Endothelial cell of umbilical vein (primary cell): Measurements from ENCODE around the gene RASL10B.

Source experiments
- EZH2 ChIP-seq: IDR thresholded peaks from 2 replicates; pipeline ENCODE4 v1.6.1; 2012; ENCODE audit warnings: borderline replicate concordance, low read depth, mild to moderate bottlenecking, moderate library complexity, low read length, inconsistent platforms; ENCODE audit not compliant: severe bottlenecking
- FOS ChIP-seq: IDR thresholded peaks from 2 replicates; pipeline ENCODE4 v1.6.1; 2011; ENCODE audit warnings: mild to moderate bottlenecking, low read length, moderate library complexity, borderline replicate concordance; ENCODE audit not compliant: insufficient read depth
- GATA2 ChIP-seq: IDR thresholded peaks from 2 replicates; pipeline ENCODE4 v1.7.0; 2011; ENCODE audit warnings: low read depth, mild to moderate bottlenecking, moderate library complexity, mixed read lengths, low read length; ENCODE audit not compliant: insufficient read length, insufficient read depth
- JUN ChIP-seq: IDR thresholded peaks from 2 replicates; pipeline ENCODE4 v1.6.1; 2011; ENCODE audit warnings: borderline replicate concordance, low read depth; ENCODE audit not compliant: insufficient read length, insufficient read depth
- MYC ChIP-seq: IDR thresholded peaks from one replicate; pipeline ENCODE4 v1.6.1; 2011; ENCODE audit warnings: mild to moderate bottlenecking, low read depth, low read length
- POLR2A ChIP-seq: IDR thresholded peaks from 2 replicates; pipeline ENCODE4 v1.6.1; 2012; ENCODE audit warnings: low read depth, mild to moderate bottlenecking, control low read depth, low read length
- POLR2AphosphoS5 ChIP-seq: IDR thresholded peaks from 2 replicates; pipeline ENCODE4 v1.6.1; 2012; ENCODE audit warnings: low read depth, mild to moderate bottlenecking, control low read depth, low read length, moderate library complexity; ENCODE audit not compliant: insufficient read depth
- TF ChIP-seq, protein P1 (sequence below), 2 donors: IDR thresholded peaks; 1 replicate in 1 of 2; 2 replicates in 1 of 2; pipeline ENCODE4 v1.5.1; 2011; ENCODE audit warnings: low read length in 2 of 2, mild to moderate bottlenecking in 2 of 2, moderate library complexity in 2 of 2, control low read depth in 1 of 2, inconsistent platforms in 1 of 2, low read depth in 1 of 2; ENCODE audit not compliant: insufficient read depth in 1 of 2; ENCODE audit errors: extremely low read depth in 1 of 2
- TF ChIP-seq, protein P2 (sequence below): IDR thresholded peaks from 2 replicates; pipeline ENCODE4 v1.6.1; 2011; ENCODE audit not compliant: insufficient read depth, insufficient read length

- TF ChIP-seq, protein P1, sequence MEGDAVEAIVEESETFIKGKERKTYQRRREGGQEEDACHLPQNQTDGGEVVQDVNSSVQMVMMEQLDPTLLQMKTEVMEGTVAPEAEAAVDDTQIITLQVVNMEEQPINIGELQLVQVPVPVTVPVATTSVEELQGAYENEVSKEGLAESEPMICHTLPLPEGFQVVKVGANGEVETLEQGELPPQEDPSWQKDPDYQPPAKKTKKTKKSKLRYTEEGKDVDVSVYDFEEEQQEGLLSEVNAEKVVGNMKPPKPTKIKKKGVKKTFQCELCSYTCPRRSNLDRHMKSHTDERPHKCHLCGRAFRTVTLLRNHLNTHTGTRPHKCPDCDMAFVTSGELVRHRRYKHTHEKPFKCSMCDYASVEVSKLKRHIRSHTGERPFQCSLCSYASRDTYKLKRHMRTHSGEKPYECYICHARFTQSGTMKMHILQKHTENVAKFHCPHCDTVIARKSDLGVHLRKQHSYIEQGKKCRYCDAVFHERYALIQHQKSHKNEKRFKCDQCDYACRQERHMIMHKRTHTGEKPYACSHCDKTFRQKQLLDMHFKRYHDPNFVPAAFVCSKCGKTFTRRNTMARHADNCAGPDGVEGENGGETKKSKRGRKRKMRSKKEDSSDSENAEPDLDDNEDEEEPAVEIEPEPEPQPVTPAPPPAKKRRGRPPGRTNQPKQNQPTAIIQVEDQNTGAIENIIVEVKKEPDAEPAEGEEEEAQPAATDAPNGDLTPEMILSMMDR (IDR thresholded peaks at IDR 0.05; ENCODE audit: extremely low read depth in 1 of 2, insufficient read depth in 1 of 2, low read depth in 1 of 2, low read length in 2 of 2): no peak
- TF ChIP-seq POLR2AphosphoS5: no peak
- no peak for TF ChIP-seq POLR2A
- TF ChIP-seq, protein P2, sequence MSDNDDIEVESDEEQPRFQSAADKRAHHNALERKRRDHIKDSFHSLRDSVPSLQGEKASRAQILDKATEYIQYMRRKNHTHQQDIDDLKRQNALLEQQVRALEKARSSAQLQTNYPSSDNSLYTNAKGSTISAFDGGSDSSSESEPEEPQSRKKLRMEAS: no peak
- TF ChIP-seq JUN: no peak
- no peak for TF ChIP-seq EZH2
- TF ChIP-seq MYC: no peak
- no peak for TF ChIP-seq FOS
- no peak for TF ChIP-seq GATA2
Measured at GRCh38 chr17:35692512-35693210, 38.8 kb upstream of the RASL10B start.
